BE2C (cell line): ENCODE results near the gene SYNE3.

ENCODE experiments used
- DNase-seq: peaks from one replicate; pipeline ENCODE4 v3.0.0-alpha.2; 2020
- H3K27me3 ChIP-seq: fragments of 250-450 bp; sonication (Bioruptor Pico); 2 replicates; pipeline ENCODE4 v1.5.1; 2020; ENCODE audit warnings: mild to moderate bottlenecking
- H3K36me3 ChIP-seq: fragments of 250-450 bp; sonication (Bioruptor Pico); 2 replicates; pipeline ENCODE4 v1.5.1; 2020; ENCODE audit warnings: mild to moderate bottlenecking
- H3K4me1 ChIP-seq: fragments of 250-450 bp; sonication (Bioruptor Pico); 2 replicates; pipeline ENCODE4 v1.5.1; 2020
- H3K4me3 ChIP-seq: 2 replicates; pipeline ENCODE4 v1.5.1; 2011; ENCODE audit warnings: low read depth, low read length
- H3K9me3 ChIP-seq: fragments of 250-450 bp; sonication (Bioruptor Pico); 2 replicates; pipeline ENCODE4 v1.5.1; 2020
- CTCF ChIP-seq: IDR thresholded peaks from 2 replicates; pipeline ENCODE4 v1.5.1; 2012; ENCODE audit warnings: mild to moderate bottlenecking, low read depth, low read length

SYNE3 gene

GRCh38 chr14:95548328-95548929 is 32.0 kb upstream of the SYNE3 start:
- no peaks in the 10 kb centered on the region for H3K9me3 ChIP-seq
- peaks cover 5% of the 10 kb centered on the region for H3K4me1 ChIP-seq
- no peak for TF ChIP-seq CTCF
- H3K4me3 ChIP-seq: no peak overlapping the region
- H3K27me3 ChIP-seq: no peaks in the 10 kb centered on the region
- no peak for DNase-seq
- H3K36me3 ChIP-seq: peaks cover 16% of the 10 kb centered on the region

- H3K9me3 ChIP-seq: no peaks in the 10 kb centered on the region
- H3K27me3 ChIP-seq: no peaks in the 10 kb centered on the region
- DNase-seq: no peak
- peaks cover 5% of the 10 kb centered on the region for H3K4me1 ChIP-seq
- peaks cover 16% of the 10 kb centered on the region for H3K36me3 ChIP-seq
- no peak overlapping the region for H3K4me3 ChIP-seq
- no peak for TF ChIP-seq CTCF
Observed at GRCh38 chr14:95547626-95548327, 31.3 kb upstream of the SYNE3 start.

- Histone ChIP-seq H3K36me3 (peaks cover 16% of the 10 kb centered on the region), H3K27me3 (no peaks in the 10 kb centered on the region), H3K4me1 (peaks cover 5% of the 10 kb centered on the region), H3K9me3 (no peaks in the 10 kb centered on the region), H3K4me3 (no peak overlapping the region)
- no peak for TF ChIP-seq CTCF
- DNase-seq: no peak
Observed at GRCh38 chr14:95547272-95547625, 30.8 kb upstream of the SYNE3 start.

- no peak overlapping the region for H3K4me3 ChIP-seq
- no peak for DNase-seq
- peaks cover 5% of the 10 kb centered on the region for H3K4me1 ChIP-seq
- H3K27me3 ChIP-seq: no peaks in the 10 kb centered on the region
- no peak for TF ChIP-seq CTCF
- no peaks in the 10 kb centered on the region for H3K9me3 ChIP-seq
- peaks cover 16% of the 10 kb centered on the region for H3K36me3 ChIP-seq
Observed at GRCh38 chr14:95545515-95546168, 29.2 kb upstream of the SYNE3 start.

- DNase-seq: no peak
- no peak for TF ChIP-seq CTCF
- Histone ChIP-seq H3K36me3 (peaks cover 16% of the 10 kb centered on the region), H3K9me3 (no peaks in the 10 kb centered on the region), H3K4me1 (peaks cover 5% of the 10 kb centered on the region), H3K4me3 (no peak overlapping the region), H3K27me3 (no peaks in the 10 kb centered on the region)
Observed at GRCh38 chr14:95544588-95544987, 28.1 kb upstream of the SYNE3 start.

- H3K36me3 ChIP-seq: peaks cover 14% of the 10 kb centered on the region
Observed at GRCh38 chr14:95543021-95543420, 26.6 kb upstream of the SYNE3 start.

More at GRCh38 chr14:95543021-95543420, 26.6 kb upstream of the SYNE3 start:
- no peak for TF ChIP-seq CTCF
- DNase-seq: no peak
- H3K4me3 ChIP-seq: no peak overlapping the region
- peaks cover 5% of the 10 kb centered on the region for H3K4me1 ChIP-seq
- H3K27me3 ChIP-seq: no peaks in the 10 kb centered on the region
- no peaks in the 10 kb centered on the region for H3K9me3 ChIP-seq
